Esophagus muscularis mucosa (tissue), 4 donors: ENCODE results near the gene KREMEN1.

ENCODE experiments used
- EP300 ChIP-seq: sonication (generic); formaldehyde crosslinking; IDR thresholded peaks from one replicate; pipeline ENCODE4 v1.6.1; 2017; ENCODE audit warnings: antibody characterized with exemption
- POLR2A ChIP-seq: fragments of 450-650 bp; IDR thresholded peaks from one replicate; pipeline ENCODE4 v1.6.1; 2017; ENCODE audit warnings: antibody characterized with exemption, moderate library complexity, mild to moderate bottlenecking, low read depth
- POLR2AphosphoS5 ChIP-seq, 2 donors: sonication (generic); formaldehyde crosslinking; IDR thresholded peaks; one replicate each; pipeline ENCODE4 v1.6.1; 2017; ENCODE audit warnings: antibody characterized with exemption in 2 of 2
- TF ChIP-seq, protein P1 (sequence below), 3 experiments: fragments of 200-600 bp in 2 of 3; fragments of 450-650 bp in 1 of 3; sonication (generic) in 2 of 3; IDR thresholded peaks; one replicate each; pipeline ENCODE4 v1.5.1; 2017 to 2019; ENCODE audit warnings: antibody characterized with exemption in 3 of 3, mild to moderate bottlenecking in 2 of 3, moderate library complexity in 1 of 3

DNA sequence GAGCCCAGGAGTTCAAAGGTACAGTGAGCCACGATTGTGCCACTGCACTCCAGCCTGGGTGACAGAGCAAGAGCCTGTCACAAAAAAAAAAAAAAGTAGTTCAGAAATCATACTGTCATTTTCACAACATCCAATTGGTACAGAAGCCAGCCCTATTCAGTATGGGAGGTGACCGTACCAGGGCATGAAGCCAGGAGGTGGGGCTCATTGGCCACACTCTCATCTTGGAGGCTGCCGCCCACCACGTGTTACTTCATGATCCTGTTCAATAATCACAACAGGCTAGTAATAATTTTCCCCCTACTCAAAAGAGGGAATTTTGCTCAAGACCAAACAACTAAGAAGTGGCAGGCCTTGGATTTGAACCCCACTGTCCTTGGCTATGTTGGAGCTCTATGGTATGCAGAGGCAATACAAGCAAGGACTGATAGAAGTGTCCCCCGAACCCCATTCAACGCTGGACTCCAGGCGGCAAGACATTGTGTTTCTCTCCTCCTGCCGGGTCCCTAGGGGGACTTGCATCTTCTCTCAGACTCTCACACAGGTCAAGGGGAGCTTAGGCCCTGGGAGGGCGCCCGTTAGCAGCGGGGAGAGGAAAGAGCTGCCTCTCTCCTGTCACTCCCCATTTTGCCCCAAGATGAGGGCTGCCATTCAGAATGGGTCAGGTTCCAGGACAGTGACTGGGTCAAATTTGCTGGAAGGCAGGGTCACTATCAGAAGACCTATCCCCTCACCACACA is 92.7 kb downstream of the KREMEN1 start:
- TF ChIP-seq POLR2AphosphoS5 (IDR thresholded peaks at IDR 0.05) (no peak), POLR2A (no peak), EP300 (no peak)
- TF ChIP-seq, protein P1, sequence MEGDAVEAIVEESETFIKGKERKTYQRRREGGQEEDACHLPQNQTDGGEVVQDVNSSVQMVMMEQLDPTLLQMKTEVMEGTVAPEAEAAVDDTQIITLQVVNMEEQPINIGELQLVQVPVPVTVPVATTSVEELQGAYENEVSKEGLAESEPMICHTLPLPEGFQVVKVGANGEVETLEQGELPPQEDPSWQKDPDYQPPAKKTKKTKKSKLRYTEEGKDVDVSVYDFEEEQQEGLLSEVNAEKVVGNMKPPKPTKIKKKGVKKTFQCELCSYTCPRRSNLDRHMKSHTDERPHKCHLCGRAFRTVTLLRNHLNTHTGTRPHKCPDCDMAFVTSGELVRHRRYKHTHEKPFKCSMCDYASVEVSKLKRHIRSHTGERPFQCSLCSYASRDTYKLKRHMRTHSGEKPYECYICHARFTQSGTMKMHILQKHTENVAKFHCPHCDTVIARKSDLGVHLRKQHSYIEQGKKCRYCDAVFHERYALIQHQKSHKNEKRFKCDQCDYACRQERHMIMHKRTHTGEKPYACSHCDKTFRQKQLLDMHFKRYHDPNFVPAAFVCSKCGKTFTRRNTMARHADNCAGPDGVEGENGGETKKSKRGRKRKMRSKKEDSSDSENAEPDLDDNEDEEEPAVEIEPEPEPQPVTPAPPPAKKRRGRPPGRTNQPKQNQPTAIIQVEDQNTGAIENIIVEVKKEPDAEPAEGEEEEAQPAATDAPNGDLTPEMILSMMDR (IDR thresholded peaks at IDR 0.05) = no peak
